ENCODE measurements around the gene INTS11. TPM values are rescaled to one million over a fixed set of nuclear protein-coding genes. Genes with fewer than 3 reads are reported as not detected.

INTS11 gene
- total and polyA plus RNA-seq, 2 of the 8 experiments (the other 6 are each of a cell fraction or from before 2014, with no cell fraction given): 113 to 243 TPM

DNA sequence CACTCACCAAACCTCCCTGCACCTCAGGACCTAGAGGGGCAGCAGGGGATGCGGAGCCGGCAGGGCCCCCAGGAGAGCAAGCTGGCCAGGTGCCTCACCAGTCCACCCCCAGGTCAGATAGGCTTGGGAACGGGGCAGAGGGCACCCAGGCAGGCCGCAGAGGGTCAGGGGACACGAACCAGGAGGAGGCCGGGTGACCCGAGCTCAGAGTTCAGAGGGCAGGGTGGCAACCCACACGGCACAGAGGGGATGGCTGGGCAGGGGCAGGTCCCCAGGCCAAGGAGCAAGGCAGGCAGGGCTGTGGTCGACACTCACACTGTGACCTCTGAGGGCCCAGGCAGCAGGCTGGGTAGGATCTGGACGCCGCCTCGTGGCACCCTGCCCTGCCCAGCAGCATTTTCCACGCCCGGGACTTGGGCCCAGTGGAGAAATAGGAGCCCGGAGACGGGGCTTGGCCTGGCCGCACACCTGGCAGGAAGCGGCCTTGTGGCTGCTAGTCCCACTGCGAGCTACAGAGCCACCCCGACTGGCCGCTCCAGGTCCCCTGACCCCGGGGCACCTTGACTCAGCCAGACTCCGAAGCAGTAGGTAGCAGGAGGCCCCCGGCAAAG is 19.5 kb upstream of the INTS11 start:
- Histone ChIP-seq H4K8ac (ENCODE audit: extremely low read depth, insufficient read depth, low read length) (no peak overlapping the region; the same call in 1 of the 2 replicates), H3K18ac (ENCODE audit: extremely low read depth, low read length) (no peak overlapping the region), H3K4me1 (replicated peaks in 1 of 4; ENCODE audit: control insufficient read depth in 3 of 4, insufficient read depth in 4 of 4, low read length in 3 of 4) (peaks cover 0 to 16% (median 9%) of the 10 kb centered on the region in 4 experiments; a peak in 5 of 7 replicates), H2BK15ac (ENCODE audit: low read length) (no peak overlapping the region), H2AK5ac (ENCODE audit: low read depth, low read length) (no peak overlapping the region), H3K4ac (replicated peaks; ENCODE audit: insufficient read length, low read depth, low read length) (no peak overlapping the region), H2BK5ac (ENCODE audit: low read depth, low read length) (no peak overlapping the region), H3K36me3 (ENCODE audit: control insufficient read depth in 2 of 4, insufficient read depth in 4 of 4, low read length in 3 of 4) (peaks cover 2 to 27% (median 11%) of the 10 kb centered on the region in 4 experiments; a peak in 6 of 8 replicates), H3K56ac (replicated peaks; ENCODE audit: insufficient read length, low read depth, low read length) (no peak overlapping the region), H2AFZ (ENCODE audit: low read length) (no peak overlapping the region), H3K4me3 (ENCODE audit: extremely low read depth in 1 of 4, insufficient read depth in 2 of 4, low read depth in 3 of 4, low read length in 4 of 4) (no peak overlapping the region), H3K23ac (ENCODE audit: insufficient read length) (no peak overlapping the region), H3K4me2 (ENCODE audit: insufficient read depth in 1 of 2, low read depth in 2 of 2, low read length in 2 of 2) (no peak overlapping the region), H3K27me3 (replicated peaks in 1 of 4; ENCODE audit: control insufficient read depth in 3 of 4, extremely low read depth in 1 of 4, insufficient read depth in 3 of 4, low read length in 3 of 4) (no peaks in the 10 kb centered on the region; a peak in 1 of 7 replicates), H3K14ac (ENCODE audit: insufficient read length) (no peak overlapping the region), H3K9me3 (ENCODE audit: insufficient read depth in 2 of 2, low read depth in 1 of 2, low read length in 1 of 2) (peaks cover 0 to 5% of the 10 kb centered on the region in 2 experiments; a peak in 1 of 4 replicates), H4K91ac (replicated peaks; ENCODE audit: insufficient read length, low read length) (no peak overlapping the region), H3K9ac (replicated peaks in 1 of 4; ENCODE audit: extremely low read depth in 1 of 4, low read depth in 3 of 4, low read length in 3 of 4) (no peak overlapping the region), H3K79me2 (ENCODE audit: control insufficient read depth in 1 of 2, insufficient read depth in 2 of 2, low read length in 2 of 2) (peaks cover 0 to 28% of the 10 kb centered on the region in 2 experiments; a peak in 3 of 4 replicates), H3K23me2 (ENCODE audit: low read depth, low read length) (peaks cover 10% of the 10 kb centered on the region; the same call in 1 of the 2 replicates), H3K27ac (ENCODE audit: low read depth, low read length) (no peak overlapping the region), H2BK12ac (ENCODE audit: low read depth, low read length) (no peak overlapping the region), H3K79me1 (ENCODE audit: low read depth, low read length) (peaks cover 27% of the 10 kb centered on the region), H4K5ac (ENCODE audit: insufficient read length, low read depth, low read length) (no peak overlapping the region), H2BK20ac (ENCODE audit: low read length) (no peak overlapping the region), H2BK120ac (replicated peaks; ENCODE audit: low read depth, low read length) (no peak overlapping the region), H4K20me1 (replicated peaks in 1 of 2; ENCODE audit: control insufficient read depth in 1 of 2, insufficient read depth in 2 of 2, low read length in 2 of 2) (peaks cover 20 to 48% of the 10 kb centered on the region in 2 experiments)
- FAIRE-seq (no peak), DNase-seq (ENCODE audit: low read depth in 1 of 2, low spot score in 2 of 2) (no peak)
- 93% methylated on average over 24 of the region's 24 CpGs; no CpG with 5 or more reads in 1 of the 2 experiments for WGBS, 2 experiments (ENCODE audit: extremely low coverage in 1 of 2, insufficient coverage in 1 of 2, insufficient read length in 1 of 2, insufficient replicate concordance in 2 of 2, low coverage in 1 of 2, low lambda C conversion rate in 2 of 2, missing lambda C conversion rate in 1 of 2)
- TF ChIP-seq KDM1A (IDR thresholded peaks at IDR 0.05; ENCODE audit: borderline replicate concordance, low read length) (no peak), BRCA1 (IDR thresholded peaks at IDR 0.05; ENCODE audit: low read depth, low read length) (no peak), EZH2 (IDR thresholded peaks at IDR 0.05; ENCODE audit: low read depth, low read length, severe bottlenecking) (no peak), BACH1 (IDR thresholded peaks at IDR 0.05; ENCODE audit: low read length) (no peak), POLR2A (IDR thresholded peaks at IDR 0.05; ENCODE audit: control extremely low read depth in 1 of 2, low read depth in 2 of 2, low read length in 2 of 2) (no peak), RAD21 (IDR thresholded peaks at IDR 0.05 in 1 of 2, conservative IDR thresholded peaks at IDR 0.05 in 1 of 2; ENCODE audit: low read depth in 2 of 2, low read length in 2 of 2) (no peak), CBX5 (IDR thresholded peaks at IDR 0.05; ENCODE audit: low read depth, low read length) (no peak), SIRT6 (IDR thresholded peaks at IDR 0.05; ENCODE audit: low read length) (no peak), MAFK (IDR thresholded peaks at IDR 0.05; ENCODE audit: low read depth, low read length) (no peak), RXRA (IDR thresholded peaks at IDR 0.05; ENCODE audit: insufficient read depth, low read depth, low read length) (no peak)
- ChIA-PET CTCF (ENCODE audit: partially characterized antibody) (interaction anchor here (0.9 to 4.4 kb wide), 10 partner anchors 9 to 278 kb away, joined by 3 to 34 read pairs (median 3); no protein-coding TSS in a partner anchor), POLR2A (ENCODE audit: partially characterized antibody) (interaction anchor here (0.9 to 3.1 kb wide), 8 partner anchors 9 to 67 kb away, joined by 3 to 12 read pairs (median 4); no protein-coding TSS in a partner anchor)

Measured in H1 (cell line).